ENCODE results near the gene FBXW7. TPM values are rescaled to one million over a fixed set of nuclear protein-coding genes. Genes with fewer than 3 reads are reported as not detected.

Gene FBXW7
- total RNA-seq, 1 donor from 2014 or later: 61.1 TPM

- TF ChIP-seq POLR2AphosphoS5 (IDR thresholded peaks at IDR 0.05; ENCODE audit: insufficient read depth in 1 of 2, low read depth in 1 of 2): no peak
- TF ChIP-seq POLR2A (IDR thresholded peaks at IDR 0.05): no peak
- TF ChIP-seq CTCF (IDR thresholded peaks at IDR 0.05): no peak
- H3K27ac ChIP-seq: no peak overlapping the region
- DNase-seq (ENCODE audit: extremely low spot score in 2 of 2): no peak
- H3K4me3 ChIP-seq: no peak overlapping the region
- H3K27me3 ChIP-seq: no peaks in the 10 kb centered on the region
- H3K9me3 ChIP-seq: no peaks in the 10 kb centered on the region
- H3K36me3 ChIP-seq: peaks cover 0 to 14% of the 10 kb centered on the region in 2 donors
- intact Hi-C loops (cut with DNase I): no loop called here
- peaks cover 3% of the 10 kb centered on the region for H3K4me1 ChIP-seq
Observed at GRCh38 chr4:152344001-152344400, 191.9 kb downstream of the FBXW7 start.

GRCh38 chr4:152342293-152342692, 193.6 kb downstream of the FBXW7 start:
- Histone ChIP-seq H3K27me3 (no peaks in the 10 kb centered on the region), H3K27ac (no peak overlapping the region), H3K4me3 (no peak overlapping the region), H3K9me3 (no peaks in the 10 kb centered on the region), H3K4me1 (peaks cover 3% of the 10 kb centered on the region), H3K36me3 (peaks cover 0 to 14% of the 10 kb centered on the region in 2 donors)
- no peak for DNase-seq (ENCODE audit: extremely low spot score in 2 of 2)
- TF ChIP-seq POLR2A (IDR thresholded peaks at IDR 0.05) (no peak), POLR2AphosphoS5 (IDR thresholded peaks at IDR 0.05; ENCODE audit: insufficient read depth in 1 of 2, low read depth in 1 of 2) (no peak), CTCF (IDR thresholded peaks at IDR 0.05) (no peak)
- intact Hi-C loops (cut with DNase I): no loop called here

- Histone ChIP-seq H3K4me3 (no peak overlapping the region), H3K4me1 (no peaks in the 10 kb centered on the region), H3K9me3 (no peaks in the 10 kb centered on the region), H3K27me3 (no peaks in the 10 kb centered on the region), H3K27ac (no peak overlapping the region), H3K36me3 (peaks cover 0 to 4% of the 10 kb centered on the region in 2 donors)
- TF ChIP-seq CTCF (IDR thresholded peaks at IDR 0.05): no peak
- no peak for TF ChIP-seq POLR2A (IDR thresholded peaks at IDR 0.05)
- no peak for TF ChIP-seq POLR2AphosphoS5 (IDR thresholded peaks at IDR 0.05; ENCODE audit: insufficient read depth in 1 of 2, low read depth in 1 of 2)
- DNase-seq (ENCODE audit: extremely low spot score in 2 of 2): no peak
- intact Hi-C loops (cut with DNase I): no loop called here
Observed at GRCh38 chr4:152340818-152341217, 195.1 kb downstream of the FBXW7 start.

- Histone ChIP-seq H3K27me3 (no peaks in the 10 kb centered on the region), H3K4me1 (no peaks in the 10 kb centered on the region), H3K9me3 (no peaks in the 10 kb centered on the region), H3K27ac (no peak overlapping the region), H3K4me3 (no peak overlapping the region), H3K36me3 (peaks cover 0 to 4% of the 10 kb centered on the region in 2 donors)
- DNase-seq (ENCODE audit: extremely low spot score in 2 of 2): no peak
- intact Hi-C loops (cut with DNase I): no loop called here
- TF ChIP-seq POLR2A (IDR thresholded peaks at IDR 0.05): no peak
- TF ChIP-seq CTCF (IDR thresholded peaks at IDR 0.05): no peak
- no peak for TF ChIP-seq POLR2AphosphoS5 (IDR thresholded peaks at IDR 0.05; ENCODE audit: insufficient read depth in 1 of 2, low read depth in 1 of 2)
Observed at GRCh38 chr4:152339576-152339975, 196.3 kb downstream of the FBXW7 start.

- peaks cover 0 to 20% of the 10 kb centered on the region in 2 donors for H3K36me3 ChIP-seq
- intact Hi-C loops (cut with DNase I): no loop called here
- TF ChIP-seq POLR2A (IDR thresholded peaks at IDR 0.05) (no peak), CTCF (IDR thresholded peaks at IDR 0.05) (no peak), POLR2AphosphoS5 (IDR thresholded peaks at IDR 0.05; ENCODE audit: insufficient read depth in 1 of 2, low read depth in 1 of 2) (no peak)
- H3K4me1 ChIP-seq: no peaks in the 10 kb centered on the region
- H3K27me3 ChIP-seq: no peaks in the 10 kb centered on the region
- no peak overlapping the region for H3K27ac ChIP-seq
- no peaks in the 10 kb centered on the region for H3K9me3 ChIP-seq
- no peak for DNase-seq (ENCODE audit: extremely low spot score in 2 of 2)
- H3K4me3 ChIP-seq: no peak overlapping the region
Observed at GRCh38 chr4:152334931-152335330, 201.0 kb downstream of the FBXW7 start.
